Ishikawa (cell line): ENCODE data around the gene ANAPC2.

Experiments used
- CREB1 ChIP-seq: IDR thresholded peaks from 2 replicates; pipeline ENCODE4 v1.6.1; 2012; ENCODE audit warnings: low read depth
- FOXM1 ChIP-seq: IDR thresholded peaks from 2 replicates; pipeline ENCODE4 v1.6.1; 2012; ENCODE audit warnings: low read depth, borderline replicate concordance
- MAX ChIP-seq: IDR thresholded peaks from 2 replicates; pipeline ENCODE4 v1.6.1; 2012
- RAD21 ChIP-seq: IDR thresholded peaks from 2 replicates; pipeline ENCODE4 v1.6.1; 2012; ENCODE audit warnings: low read depth
- REST ChIP-seq: IDR thresholded peaks from 2 replicates; pipeline ENCODE4 v1.6.1; 2012; ENCODE audit warnings: low read depth, mild to moderate bottlenecking
- TAF1 ChIP-seq: IDR thresholded peaks from 2 replicates; pipeline ENCODE4 v1.6.1; 2012; ENCODE audit warnings: low read depth, mild to moderate bottlenecking

DNA sequence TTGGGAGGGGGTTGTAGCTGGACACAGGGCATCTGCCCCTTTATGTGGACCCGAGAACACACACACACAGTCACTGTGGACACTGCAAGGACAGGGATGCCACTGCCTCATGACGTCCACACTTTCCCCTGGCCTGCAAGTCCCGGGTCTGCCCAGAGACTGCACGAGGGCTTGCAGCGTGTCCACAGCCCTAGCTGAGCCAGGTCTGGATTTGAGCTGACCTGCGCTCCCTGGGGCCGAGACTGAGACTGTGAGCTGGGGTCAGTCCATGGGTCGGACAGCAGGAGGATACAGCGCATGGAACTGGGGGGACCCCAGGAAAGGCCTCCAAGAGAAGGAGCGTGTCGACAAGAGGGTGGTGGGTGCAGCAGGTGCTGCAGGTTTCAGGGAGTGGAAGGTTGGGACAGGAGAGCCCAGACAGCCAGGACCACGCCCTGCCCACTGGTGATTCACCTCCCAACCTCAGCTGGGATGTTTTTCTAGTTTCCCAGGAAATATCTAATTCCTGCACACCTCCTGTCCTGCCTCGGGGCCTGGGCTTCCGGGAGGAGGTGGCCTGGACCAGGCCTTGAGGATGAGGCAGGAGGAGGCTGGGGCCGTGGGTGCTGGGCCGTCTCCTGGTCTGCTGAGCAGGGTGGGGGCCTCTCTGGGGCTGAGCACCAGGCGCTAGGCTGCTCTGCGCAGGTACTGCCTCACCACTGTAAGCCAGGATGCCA lies 38.1 kb upstream of the ANAPC2 start:
- TF ChIP-seq TAF1, result no peak
- no peak for TF ChIP-seq CREB1
- no peak for TF ChIP-seq RAD21
- TF ChIP-seq MAX, result no peak
- no peak for TF ChIP-seq REST
- TF ChIP-seq FOXM1, result no peak
